Measurements from ENCODE around the gene GRAMD2B. TPM values are rescaled to one million over a fixed set of nuclear protein-coding genes. Genes with fewer than 3 reads are reported as not detected.

GRAMD2B gene
- total and polyA plus RNA-seq, 7 donors, result 26.1 to 53.8 (median 44.4) TPM

DNA sequence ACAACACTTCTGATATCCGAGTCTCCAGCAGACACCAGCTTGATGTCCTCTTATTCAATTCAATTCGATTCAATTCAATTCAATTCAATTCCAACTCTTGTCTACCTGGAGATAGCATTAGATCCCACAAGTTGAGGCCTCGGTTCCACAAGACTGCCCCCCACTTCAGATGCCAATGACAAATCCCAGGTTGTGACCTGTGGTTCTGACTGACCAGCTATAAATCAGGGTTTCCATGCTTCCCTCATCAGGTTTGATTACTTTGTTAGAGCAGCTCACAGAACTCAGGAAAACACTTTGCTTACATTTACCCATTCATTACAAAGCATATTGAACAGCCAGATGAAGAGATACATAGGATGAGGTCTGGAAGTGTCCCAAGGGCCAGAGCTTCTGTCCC lies 89.2 kb downstream of the GRAMD2B start:
- H3K9me3 ChIP-seq, result no peaks in the 10 kb centered on the region
- TF ChIP-seq POLR2A (IDR thresholded peaks at IDR 0.05) (no peak), EP300 (IDR thresholded peaks at IDR 0.05) (no peak), POLR2AphosphoS5 (IDR thresholded peaks at IDR 0.05) (no peak)
- TF ChIP-seq, protein P1, sequence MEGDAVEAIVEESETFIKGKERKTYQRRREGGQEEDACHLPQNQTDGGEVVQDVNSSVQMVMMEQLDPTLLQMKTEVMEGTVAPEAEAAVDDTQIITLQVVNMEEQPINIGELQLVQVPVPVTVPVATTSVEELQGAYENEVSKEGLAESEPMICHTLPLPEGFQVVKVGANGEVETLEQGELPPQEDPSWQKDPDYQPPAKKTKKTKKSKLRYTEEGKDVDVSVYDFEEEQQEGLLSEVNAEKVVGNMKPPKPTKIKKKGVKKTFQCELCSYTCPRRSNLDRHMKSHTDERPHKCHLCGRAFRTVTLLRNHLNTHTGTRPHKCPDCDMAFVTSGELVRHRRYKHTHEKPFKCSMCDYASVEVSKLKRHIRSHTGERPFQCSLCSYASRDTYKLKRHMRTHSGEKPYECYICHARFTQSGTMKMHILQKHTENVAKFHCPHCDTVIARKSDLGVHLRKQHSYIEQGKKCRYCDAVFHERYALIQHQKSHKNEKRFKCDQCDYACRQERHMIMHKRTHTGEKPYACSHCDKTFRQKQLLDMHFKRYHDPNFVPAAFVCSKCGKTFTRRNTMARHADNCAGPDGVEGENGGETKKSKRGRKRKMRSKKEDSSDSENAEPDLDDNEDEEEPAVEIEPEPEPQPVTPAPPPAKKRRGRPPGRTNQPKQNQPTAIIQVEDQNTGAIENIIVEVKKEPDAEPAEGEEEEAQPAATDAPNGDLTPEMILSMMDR (IDR thresholded peaks at IDR 0.05), result no peak
- no peaks in the 10 kb centered on the region for H3K27me3 ChIP-seq
- H3K4me1 ChIP-seq, result peaks cover 0 to 14% (median 9%) of the 10 kb centered on the region in 4 donors
- DNase-seq, result no peak
- peak overlapping the region in 3 of 4 donors; percentile 2 to 43 (median 40) for H3K27ac ChIP-seq
- intact Hi-C loops (cut with DNase I), result no loop called here
- WGBS, 2 donors, result 92 to 95% methylated on average over 3 of the region's 3 CpGs
- no peaks in the 10 kb centered on the region for H3K36me3 ChIP-seq
- no peak overlapping the region for H3K4me3 ChIP-seq

DNA sequence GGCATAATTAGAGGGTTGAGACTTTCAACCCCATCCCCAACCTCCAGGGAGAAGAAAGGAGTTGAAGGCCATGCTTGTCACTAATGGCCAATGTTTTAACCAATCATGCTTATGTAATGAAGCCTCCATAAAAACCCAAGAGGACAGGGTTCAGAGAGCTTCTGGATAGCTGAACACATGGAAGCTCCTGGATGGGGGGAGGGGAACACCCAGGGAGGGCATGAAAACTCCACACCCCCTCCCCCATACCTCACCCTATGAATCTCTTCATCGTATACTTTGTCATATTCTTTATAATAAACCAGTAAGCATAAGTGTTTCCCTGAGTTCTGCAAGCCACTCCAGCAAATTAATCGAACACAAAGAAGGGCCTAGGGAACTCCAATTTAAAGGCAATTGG lies 90.1 kb downstream of the GRAMD2B start:
- Histone ChIP-seq H3K4me1 (peaks cover 0 to 10% (median 7%) of the 10 kb centered on the region in 4 donors), H3K27ac (peak overlapping the region; percentile 2 to 47 (median 42))
- WGBS, 2 donors, result 84 to 88% methylated on average over 2 of the region's 2 CpGs

DNA sequence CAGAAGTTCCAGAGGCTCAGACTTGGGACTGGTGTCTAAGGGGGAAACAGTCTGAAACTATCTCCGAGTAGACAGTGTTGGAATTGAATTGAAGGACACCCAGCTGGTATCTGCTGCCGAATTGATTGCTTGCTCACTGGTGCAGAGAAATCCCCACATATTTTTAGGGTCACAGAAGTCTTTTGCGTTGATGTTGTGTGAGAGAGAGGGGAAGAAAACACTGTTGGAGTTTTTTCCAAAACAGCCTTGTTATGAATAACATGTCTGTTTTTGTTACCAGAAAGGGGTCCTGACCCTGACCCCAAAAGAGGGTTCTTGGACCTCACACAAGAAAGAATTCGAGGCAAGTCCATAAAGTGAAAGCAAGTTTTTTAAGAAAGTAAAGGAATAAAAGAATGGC lies 90.5 kb downstream of the GRAMD2B start:
- TF ChIP-seq EP300 (IDR thresholded peaks at IDR 0.05) (no peak), POLR2AphosphoS5 (IDR thresholded peaks at IDR 0.05) (no peak), POLR2A (IDR thresholded peaks at IDR 0.05) (no peak)
- TF ChIP-seq, protein P1 (IDR thresholded peaks at IDR 0.05), result no peak
- WGBS, 2 donors, result 81 to 85% methylated on average over 4 of the region's 4 CpGs
- peak overlapping the region; percentile 2 to 47 (median 42) for H3K27ac ChIP-seq
- peaks cover 0 to 10% (median 4%) of the 10 kb centered on the region in 4 donors for H3K4me1 ChIP-seq
- no peak overlapping the region for H3K4me3 ChIP-seq
- H3K36me3 ChIP-seq, result no peaks in the 10 kb centered on the region
- intact Hi-C loops (cut with DNase I), result no loop called here
- no peaks in the 10 kb centered on the region for H3K9me3 ChIP-seq
- H3K27me3 ChIP-seq, result no peaks in the 10 kb centered on the region
- no peak for DNase-seq

More for the DNA sequence above, 90.1 kb downstream of the GRAMD2B start:
- no peak overlapping the region for H3K4me3 ChIP-seq
- no peak for DNase-seq
- H3K36me3 ChIP-seq, result no peaks in the 10 kb centered on the region
- H3K27me3 ChIP-seq, result no peaks in the 10 kb centered on the region
- TF ChIP-seq, protein P1 (IDR thresholded peaks at IDR 0.05), result no peak
- TF ChIP-seq EP300 (IDR thresholded peaks at IDR 0.05), result no peak
- H3K9me3 ChIP-seq, result no peaks in the 10 kb centered on the region
- intact Hi-C loops (cut with DNase I), result no loop called here

DNA sequence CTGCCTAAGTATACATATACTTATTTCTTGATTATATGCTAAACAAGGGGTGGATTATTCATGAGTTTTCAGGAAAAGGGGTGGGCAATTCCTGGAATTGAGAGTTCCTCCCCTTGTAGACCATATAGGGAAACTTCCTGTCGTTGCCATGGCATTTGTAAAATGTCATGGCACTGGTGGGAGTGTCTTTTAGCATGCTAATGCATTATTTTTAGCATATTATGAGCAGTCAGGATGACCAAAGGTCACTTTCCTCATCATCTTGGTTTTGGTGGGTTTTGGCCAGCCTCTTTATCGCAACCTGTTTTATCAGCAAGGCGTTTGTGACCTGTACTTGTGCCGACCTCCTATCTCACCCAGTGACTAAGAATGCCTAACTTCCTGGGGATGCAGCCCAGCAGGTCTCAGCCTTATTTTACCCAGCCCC lies 90.9 kb downstream of the GRAMD2B start:
- DNase-seq, result no peak
- intact Hi-C loops (cut with DNase I), result no loop called here
- no peaks in the 10 kb centered on the region for H3K27me3 ChIP-seq
- H3K4me1 ChIP-seq, result peaks cover 0 to 14% (median 4%) of the 10 kb centered on the region in 4 donors
- no peak overlapping the region for H3K4me3 ChIP-seq
- 87 to 91% methylated on average over 4 of the region's 4 CpGs for WGBS, 2 donors
- no peaks in the 10 kb centered on the region for H3K9me3 ChIP-seq
- TF ChIP-seq EP300 (IDR thresholded peaks at IDR 0.05), result no peak
- TF ChIP-seq POLR2A (IDR thresholded peaks at IDR 0.05), result no peak
- TF ChIP-seq, protein P1 (IDR thresholded peaks at IDR 0.05), result no peak
- TF ChIP-seq POLR2AphosphoS5 (IDR thresholded peaks at IDR 0.05), result no peak
- no peaks in the 10 kb centered on the region for H3K36me3 ChIP-seq
- H3K27ac ChIP-seq, result peak overlapping the region in 3 of 4 donors; percentile 2 to 43 (median 40)

DNA sequence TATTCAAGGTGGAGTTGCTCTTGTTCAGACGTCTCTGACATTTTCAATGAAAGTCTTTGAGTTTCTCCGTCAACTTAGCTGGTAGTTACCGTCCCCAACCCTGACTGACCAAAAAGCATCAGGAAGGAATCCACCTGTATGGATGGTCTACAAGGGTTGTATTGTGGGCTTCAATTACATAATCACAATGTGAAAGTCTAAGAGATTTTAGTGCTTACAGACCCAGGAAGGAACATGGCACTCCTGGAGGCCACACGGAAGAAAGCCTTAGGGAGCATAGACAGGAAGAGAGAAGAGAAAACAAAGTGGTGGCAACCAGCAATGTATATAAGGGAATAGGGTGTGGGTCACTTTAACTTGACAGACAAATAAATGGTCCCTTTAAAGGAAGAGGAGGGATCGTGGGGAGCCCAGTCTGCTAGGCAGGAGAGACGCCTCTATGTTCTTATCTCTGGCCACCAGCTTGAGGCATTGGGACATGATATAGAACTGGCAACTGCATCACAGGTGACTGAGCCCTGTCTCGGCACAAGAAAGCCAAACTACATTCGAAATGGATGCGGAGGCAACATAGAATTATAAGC lies 91.4 kb downstream of the GRAMD2B start:
- H3K4me3 ChIP-seq, result no peak overlapping the region
- DNase-seq, result no peak
- TF ChIP-seq, protein P1 (IDR thresholded peaks at IDR 0.05), result no peak
- no peak for TF ChIP-seq POLR2A (IDR thresholded peaks at IDR 0.05)
- 94 to 96% methylated on average over 9 of the region's 9 CpGs for WGBS, 2 donors
- H3K27ac ChIP-seq, result peak overlapping the region in 2 of 4 donors; percentile 2 to 40
- intact Hi-C loops (cut with DNase I), result no loop called here
- no peaks in the 10 kb centered on the region for H3K9me3 ChIP-seq
- no peaks in the 10 kb centered on the region for H3K36me3 ChIP-seq
- H3K27me3 ChIP-seq, result no peaks in the 10 kb centered on the region
- H3K4me1 ChIP-seq, result peaks cover 0 to 19% (median 9%) of the 10 kb centered on the region in 4 donors
